K562 (cell line): ENCODE data around the gene BPNT1. TPM values are rescaled to one million over a fixed set of nuclear protein-coding genes. Genes with fewer than 3 reads are reported as not detected.
A peak's percentile ranks its signal among the peaks of the same experiment; 100 is the strongest.

ENCODE experiments used
- ARHGAP35 ChIP-seq: fragments of 450-650 bp; IDR thresholded peaks from 2 replicates; pipeline ENCODE4 v1.6.1; 2018; ENCODE audit not compliant: partially characterized antibody
- CBX1 ChIP-seq: sonication (generic); IDR thresholded peaks from 2 replicates; pipeline ENCODE4 v1.6.1; 2016; ENCODE audit warnings: antibody characterized with exemption, low read depth, mild to moderate bottlenecking
- CC2D1A ChIP-seq: fragments of 450-650 bp; IDR thresholded peaks from 2 replicates; pipeline ENCODE4 v1.6.1; 2017; ENCODE audit warnings: mild to moderate bottlenecking
- CHD1 ChIP-seq: fragments of 200-600 bp; sonication (generic); IDR thresholded peaks from one replicate; pipeline ENCODE4 v1.6.1; 2012; ENCODE audit warnings: mild to moderate bottlenecking, moderate library complexity, low read length, inconsistent platforms
- ETV5 ChIP-seq: sonication (generic); formaldehyde crosslinking; IDR thresholded peaks from 2 replicates; pipeline ENCODE4 v1.4.0; 2020; ENCODE audit warnings: low read depth, mild to moderate bottlenecking, missing genetic modification reagents
- EZH2 ChIP-seq: IDR thresholded peaks from 2 replicates; pipeline ENCODE4 v1.6.1; 2012; ENCODE audit warnings: low read depth, mild to moderate bottlenecking, inconsistent platforms, low read length, borderline replicate concordance
- GABPB2 ChIP-seq: fragments of 250-450 bp; sonication (Bioruptor Pico); conservative IDR thresholded peaks from 2 replicates; pipeline ENCODE4 v1.5.1; 2021; ENCODE audit warnings: mild to moderate bottlenecking
- HNRNPL ChIP-seq: fragments of 200-400 bp; formaldehyde crosslinking; IDR thresholded peaks from 2 replicates; pipeline ENCODE4 v1.6.1; 2017; ENCODE audit warnings: low read depth, mild to moderate bottlenecking, low read length
- KLF13 ChIP-seq: fragments of 450-650 bp; IDR thresholded peaks from 2 replicates; pipeline ENCODE4 v1.6.1; 2016; ENCODE audit warnings: missing genetic modification characterization, low read depth, mild to moderate bottlenecking, missing compliant biosample characterization, moderate library complexity, borderline replicate concordance
- MAFF ChIP-seq: IDR thresholded peaks from 2 replicates; pipeline ENCODE4 v1.6.1; 2012; ENCODE audit warnings: low read length, improper control_type of control experiment
- MEF2A ChIP-seq: IDR thresholded peaks from 2 replicates; pipeline ENCODE4 v1.6.1; 2011; ENCODE audit warnings: low read depth, mild to moderate bottlenecking, low read length, moderate library complexity; ENCODE audit not compliant: control insufficient read depth
- MYNN ChIP-seq, 2 experiments: sonication (generic); formaldehyde crosslinking in 1 of 2; IDR thresholded peaks; 2 replicates each; pipeline versions ENCODE4 v1.5.0 to v1.6.1; 2016 to 2020; ENCODE audit warnings: antibody characterized with exemption in 1 of 2, missing genetic modification reagents in 1 of 2
- POLR2G ChIP-seq: fragments of 200-400 bp; formaldehyde crosslinking; IDR thresholded peaks from 2 replicates; pipeline ENCODE4 v1.6.1; 2017; ENCODE audit warnings: low read depth, mild to moderate bottlenecking, antibody characterized with exemption, low read length, moderate library complexity
- POLR3G ChIP-seq: IDR thresholded peaks from 2 replicates; pipeline ENCODE4 v1.6.1; 2011; ENCODE audit not compliant: insufficient read length, insufficient replicate concordance; ENCODE audit errors: extremely low read depth
- RAD21 ChIP-seq, 2 experiments: fragments of 250-450 bp in 1 of 2; fragments of 450-650 bp in 1 of 2; sonication (Bioruptor Pico) in 1 of 2; formaldehyde crosslinking in 1 of 2; IDR thresholded peaks in 1 of 2; conservative IDR thresholded peaks in 1 of 2; 2 replicates each; pipeline versions ENCODE4 v1.4.0 to v1.8.0; 2020 to 2022; ENCODE audit warnings: mild to moderate bottlenecking in 2 of 2, moderate library complexity in 1 of 2
- SIN3A ChIP-seq, 2 experiments: fragments of 150-350 bp in 1 of 2; IDR thresholded peaks; 2 replicates each; pipeline ENCODE4 v1.6.1; 2011 to 2016; ENCODE audit warnings: borderline replicate concordance in 2 of 2, low read depth in 2 of 2, low read length in 2 of 2, mild to moderate bottlenecking in 2 of 2, moderate library complexity in 2 of 2; ENCODE audit not compliant: control insufficient read depth in 1 of 2
- SMARCC2 ChIP-seq: fragments of 450-650 bp; IDR thresholded peaks from 2 replicates; pipeline ENCODE4 v1.6.1; 2017; ENCODE audit warnings: antibody characterized with exemption, moderate library complexity, mild to moderate bottlenecking, low read depth
- ZC3H11A ChIP-seq: IDR thresholded peaks from 2 replicates; pipeline ENCODE4 v1.6.1; 2012; ENCODE audit warnings: low read depth, low read length, improper control_type of control experiment
- ZNF146 ChIP-seq: IDR thresholded peaks from one replicate; pipeline ENCODE4 v1.6.1; 2018; ENCODE audit warnings: missing compliant biosample characterization; ENCODE audit not compliant: unreplicated experiment
- ZNF23 ChIP-seq: fragments of 250-450 bp; sonication (Bioruptor Pico); IDR thresholded peaks from 2 replicates; pipeline ENCODE4 v1.4.0; 2020; ENCODE audit warnings: mild to moderate bottlenecking
- polyA plus RNA-seq, 8 experiments: library from polyadenylated mRNA; depleted of rRNA in 4 of 8; stranded (reverse) in 5 of 8; unstranded in 3 of 8; fragments of >200 nt; fragmentation: Nextera tagmentation in 2 of 8; fragmentation: Illumina TruSeq in 1 of 8; extraction: Ambion mirVana in 2 of 8; extraction: Trizol in 1 of 8; gene quantifications; 2 replicates each; pipeline versions ENCODE4 v1.2.1 to v1.2.3, GENCODE V29; 2011 to 2014; ENCODE audit warnings: inconsistent platforms in 1 of 8, missing spikeins in 1 of 8
- total RNA-seq, 7 experiments: library from RNA; depleted of rRNA in 6 of 7; stranded (reverse); fragments of >200 nt in 6 of 7; fragmentation: Illumina TruSeq in 2 of 7; extraction: Trizol in 2 of 7; gene quantifications; 2 replicates each; pipeline versions ENCODE4 v1.2.1 to v1.2.3, GENCODE V29; 2011 to 2021; ENCODE audit warnings: low replicate concordance in 1 of 7
- TF ChIP-seq, protein P1 (sequence below): sonication (generic); formaldehyde crosslinking; IDR thresholded peaks from 2 replicates; pipeline ENCODE4 v1.8.0; 2022; ENCODE audit warnings: mild to moderate bottlenecking, missing genetic modification reagents
- TF ChIP-seq, protein P2 (sequence below): sonication (generic); formaldehyde crosslinking; IDR thresholded peaks from 2 replicates; pipeline ENCODE4 v1.8.1; 2023; ENCODE audit warnings: mild to moderate bottlenecking, missing genetic modification reagents
- TF ChIP-seq, protein P3 (sequence below): fragments of 250-450 bp; sonication (Bioruptor Pico); IDR thresholded peaks from 2 replicates; pipeline ENCODE4 v1.8.0; 2021; ENCODE audit warnings: moderate library complexity, mild to moderate bottlenecking, inconsistent platforms

BPNT1 gene
- total and polyA plus RNA-seq, 9 of the 15 experiments (the other 6 are each of a cell fraction or from before 2014, with no cell fraction given) = 30.2 to 73.8 (median 40.5) TPM

DNA sequence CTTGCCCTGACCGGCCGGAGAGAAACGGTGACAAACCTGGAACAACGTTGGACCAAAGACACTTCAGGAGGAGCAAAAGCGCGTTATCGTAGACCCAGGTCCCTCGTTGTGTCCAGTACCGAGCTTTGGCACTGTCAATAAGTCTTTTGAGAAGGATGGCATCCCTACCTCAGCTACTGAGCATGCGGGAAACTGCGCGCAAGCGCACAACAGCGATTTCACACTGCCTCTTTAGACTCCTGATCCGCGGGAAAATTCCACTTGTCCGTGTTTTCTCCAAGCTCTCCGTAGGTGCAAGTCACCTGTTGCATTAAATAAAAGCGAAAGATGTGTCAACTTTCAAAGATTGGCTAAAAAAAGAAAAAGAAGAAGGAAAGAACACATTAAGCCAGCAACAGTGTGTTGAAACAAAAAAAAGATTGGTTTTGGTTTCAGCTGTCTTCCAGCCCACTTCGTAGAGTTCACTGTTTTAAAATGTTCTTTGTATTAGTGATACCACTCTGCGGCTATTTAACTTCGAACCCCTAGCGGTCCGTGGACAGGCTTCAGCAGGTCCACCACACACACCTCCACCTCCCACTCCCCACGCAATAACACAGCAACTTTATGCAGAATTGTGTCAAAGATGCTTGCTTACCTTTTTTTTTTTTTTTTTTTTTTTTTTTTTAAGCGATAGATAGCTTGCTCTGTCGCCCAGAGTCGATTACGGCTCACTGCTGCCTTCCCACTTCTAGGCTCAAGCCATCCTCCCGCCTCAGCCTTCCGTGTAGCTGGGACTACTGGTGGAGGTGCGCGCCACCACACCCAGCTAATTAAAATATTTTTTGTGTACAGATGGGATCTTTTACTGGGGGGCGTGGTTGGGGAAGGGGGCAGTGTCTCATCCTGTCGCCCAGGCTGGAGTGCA, at the start of gene BPNT1 (continued):
- no peak; the same call in 1 of the 2 replicates for TF ChIP-seq ETV5 (CRISPR knock-in tag)
- no peak for TF ChIP-seq MYNN (IDR thresholded peaks at IDR 0.05)
- TF ChIP-seq MYNN (CRISPR knock-in tag; IDR thresholded peaks at IDR 0.05) = no peak
- no peak for TF ChIP-seq MEF2A
- TF ChIP-seq ZNF23 = peak; percentile 67; the same call in 1 of the 2 replicates
- TF ChIP-seq EZH2 = no peak
- TF ChIP-seq POLR3G = no peak
- TF ChIP-seq MAFF = no peak
- no peak; the same call in 1 of the 2 replicates for TF ChIP-seq CBX1
- no peak for TF ChIP-seq ZNF146 (CRISPR knock-in tag)
- TF ChIP-seq, protein P1, sequence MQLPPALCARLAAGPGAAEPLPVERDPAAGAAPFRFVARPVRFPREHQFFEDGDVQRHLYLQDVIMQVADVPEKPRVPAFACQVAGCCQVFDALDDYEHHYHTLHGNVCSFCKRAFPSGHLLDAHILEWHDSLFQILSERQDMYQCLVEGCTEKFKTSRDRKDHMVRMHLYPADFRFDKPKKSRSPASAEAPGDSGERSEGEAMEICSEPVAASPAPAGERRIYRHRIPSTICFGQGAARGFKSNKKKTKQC (CRISPR knock-in tag) = no peak
- no peak for TF ChIP-seq SMARCC2
- TF ChIP-seq ARHGAP35 = no peak
- peak; percentile 73; the same call in 1 of the 2 replicates for TF ChIP-seq KLF13
- no peak for TF ChIP-seq ZC3H11A
- 0 out of 2 replicates have a peak, but pooled peaks have one; percentile 26 for TF ChIP-seq POLR2G
- no peak for TF ChIP-seq GABPB2 (CRISPR knock-in tag)
- TF ChIP-seq RAD21 (CRISPR knock-in tag; conservative IDR thresholded peaks at IDR 0.05 in 1 of 2, IDR thresholded peaks at IDR 0.05 in 1 of 2) = no peak
- peak; percentile 75 to 87; a peak in 2 of 4 replicates for TF ChIP-seq SIN3A (IDR thresholded peaks at IDR 0.05; ENCODE audit: borderline replicate concordance in 2 of 2, control insufficient read depth in 1 of 2, low read depth in 2 of 2, low read length in 2 of 2)
- TF ChIP-seq, protein P2, sequence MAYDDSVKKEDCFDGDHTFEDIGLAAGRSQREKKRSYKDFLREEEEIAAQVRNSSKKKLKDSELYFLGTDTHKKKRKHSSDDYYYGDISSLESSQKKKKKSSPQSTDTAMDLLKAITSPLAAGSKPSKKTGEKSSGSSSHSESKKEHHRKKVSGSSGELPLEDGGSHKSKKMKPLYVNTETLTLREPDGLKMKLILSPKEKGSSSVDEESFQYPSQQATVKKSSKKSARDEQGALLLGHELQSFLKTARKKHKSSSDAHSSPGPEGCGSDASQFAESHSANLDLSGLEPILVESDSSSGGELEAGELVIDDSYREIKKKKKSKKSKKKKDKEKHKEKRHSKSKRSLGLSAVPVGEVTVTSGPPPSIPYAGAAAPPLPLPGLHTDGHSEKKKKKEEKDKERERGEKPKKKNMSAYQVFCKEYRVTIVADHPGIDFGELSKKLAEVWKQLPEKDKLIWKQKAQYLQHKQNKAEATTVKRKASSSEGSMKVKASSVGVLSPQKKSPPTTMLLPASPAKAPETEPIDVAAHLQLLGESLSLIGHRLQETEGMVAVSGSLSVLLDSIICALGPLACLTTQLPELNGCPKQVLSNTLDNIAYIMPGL (CRISPR knock-in tag) = no peak; the same call in none of the 2 replicates
- TF ChIP-seq CC2D1A = no peak
- TF ChIP-seq, protein P3, sequence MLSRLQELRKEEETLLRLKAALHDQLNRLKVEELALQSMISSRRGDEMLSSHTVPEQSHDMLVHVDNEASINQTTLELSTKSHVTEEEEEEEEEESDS (CRISPR knock-in tag) = no peak
- TF ChIP-seq CHD1 = no peak
- TF ChIP-seq HNRNPL = 0 out of 2 replicates have a peak, but pooled peaks have one; percentile 54
